ENCODE data around the gene FCRL5.
"Not testable (repeated sequence)": the region's sequence is repeated elsewhere in the genome, so short reads cannot be mapped to it uniquely, and the experiment has no call there.

FCRL5 gene

DNA sequence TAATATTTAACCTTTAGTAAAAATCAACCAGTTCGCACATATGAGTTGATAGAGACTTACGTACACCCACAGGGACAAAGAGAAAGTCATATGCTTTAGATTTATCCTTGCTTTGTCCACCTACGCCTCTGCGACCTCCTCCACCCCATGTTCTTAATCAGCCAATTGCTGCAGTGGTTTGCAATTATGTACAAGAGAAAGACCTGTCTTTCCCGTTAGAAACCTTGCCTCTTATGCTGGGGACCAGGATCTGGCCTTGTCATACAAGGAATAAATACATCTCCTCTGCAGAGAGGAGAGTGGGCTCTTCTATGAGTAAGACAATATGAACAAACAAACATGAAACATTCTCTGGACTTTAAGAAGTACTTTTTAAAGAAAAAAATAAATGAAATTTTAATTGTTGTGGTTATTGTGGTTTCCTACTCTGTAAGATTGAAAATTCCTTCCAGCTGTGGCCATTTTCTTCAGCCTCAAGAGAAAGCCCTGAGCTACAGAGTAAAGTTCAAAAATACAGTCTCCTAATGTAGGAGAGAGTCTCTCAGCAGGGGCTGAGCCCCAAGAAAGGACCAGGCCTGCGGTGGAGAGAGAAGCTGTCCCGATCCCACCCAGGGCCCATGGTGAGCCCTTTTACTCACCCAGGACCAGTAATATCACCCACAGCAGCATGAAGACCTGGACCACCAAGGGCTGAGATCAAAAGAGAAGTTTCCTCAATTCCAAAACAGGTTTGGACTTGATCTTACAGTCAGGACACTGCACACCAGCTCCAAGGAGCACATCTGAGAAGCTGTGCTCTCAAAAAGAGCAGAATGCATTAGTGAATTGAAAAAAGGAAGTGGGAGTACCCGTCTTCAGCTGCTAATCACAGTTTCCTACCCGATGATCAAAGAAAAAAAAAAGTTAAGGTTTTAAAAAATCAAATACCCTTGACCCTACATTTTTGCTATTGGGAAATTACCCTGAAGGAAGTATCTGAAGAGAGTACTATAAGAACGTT, at the start of gene FCRL5:
TSS of gene FCRL5 (minus strand) at position 822 of the 1,000 bp plus-strand sequence. CDS start at position 669, 153 bp downstream.
- no peak for DNase-seq

DNA sequence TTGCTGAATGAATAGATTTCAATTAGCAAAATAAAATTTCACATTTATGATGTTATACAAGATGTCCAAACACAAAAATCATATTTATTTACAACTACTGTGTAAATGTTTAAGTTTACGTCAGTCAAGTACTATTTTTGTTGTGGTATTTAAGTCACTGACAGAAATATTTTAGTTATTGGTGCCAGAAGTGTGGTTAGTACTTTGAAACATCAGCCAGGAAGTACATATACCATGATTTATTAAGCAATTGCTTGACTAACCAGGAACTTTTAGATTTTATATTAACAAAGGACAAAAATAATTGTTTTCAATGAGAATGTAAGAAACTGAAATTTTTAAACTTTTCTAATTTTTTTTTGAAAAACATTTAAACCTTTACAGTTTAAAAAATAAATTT, 47.9 kb upstream of the FCRL5 start:
- DNase-seq: no peak

- DNase-seq: no peak
Observed at GRCh38 chr1:157597959-157598667, 45.8 kb upstream of the FCRL5 start, which contains the start of gene FCRL4. TSS of gene FCRL4 (minus strand) at chr1:157598085. CDS start at chr1:157597944, 141 bp downstream.

DNA sequence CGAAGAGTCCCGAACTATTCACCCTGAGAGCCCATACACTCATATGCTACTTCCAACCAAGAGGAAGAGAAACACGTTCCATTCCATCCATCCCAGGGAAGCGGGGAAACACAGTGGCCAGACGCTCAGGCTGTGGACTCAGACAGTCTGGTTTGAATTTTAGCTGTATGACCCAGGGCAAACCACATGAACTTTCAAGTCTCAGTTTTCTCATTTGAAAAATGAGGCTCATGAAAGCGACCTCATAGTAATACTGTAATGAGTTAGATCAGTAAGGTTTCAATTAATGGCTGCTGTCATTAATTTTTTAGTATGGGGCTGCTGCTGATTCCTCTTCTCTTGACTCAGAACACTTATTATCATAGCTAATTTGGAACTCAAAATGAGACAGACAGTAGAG, 44.1 kb upstream of the FCRL5 start:
- no peak for DNase-seq

GRCh38 chr1:157595356-157595755, 43.0 kb upstream of the FCRL5 start:
- DNase-seq: no peak

DNA sequence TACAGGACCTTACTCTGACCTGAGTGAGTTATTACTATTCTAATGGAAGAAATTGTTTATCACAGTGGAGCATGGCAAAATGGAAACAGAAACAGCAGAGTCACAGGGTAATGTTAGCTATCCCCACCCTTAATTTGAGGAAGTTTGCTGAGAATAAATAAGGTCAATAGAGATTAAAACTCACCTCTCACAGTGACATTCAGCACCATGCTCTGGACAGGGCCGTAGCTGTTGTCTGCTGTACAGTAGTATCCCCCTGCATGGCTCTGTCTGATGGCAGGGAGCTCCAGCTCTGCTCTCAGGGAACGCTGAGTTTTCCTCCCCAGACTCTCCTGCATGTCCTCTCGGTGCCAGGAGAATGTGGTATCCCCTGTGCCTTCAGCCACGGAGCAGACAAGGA, 33.7 kb upstream of the FCRL5 start:
- no peak for DNase-seq

- no peak for DNase-seq
Observed at GRCh38 chr1:157584503-157584902, 32.2 kb upstream of the FCRL5 start.

DNA sequence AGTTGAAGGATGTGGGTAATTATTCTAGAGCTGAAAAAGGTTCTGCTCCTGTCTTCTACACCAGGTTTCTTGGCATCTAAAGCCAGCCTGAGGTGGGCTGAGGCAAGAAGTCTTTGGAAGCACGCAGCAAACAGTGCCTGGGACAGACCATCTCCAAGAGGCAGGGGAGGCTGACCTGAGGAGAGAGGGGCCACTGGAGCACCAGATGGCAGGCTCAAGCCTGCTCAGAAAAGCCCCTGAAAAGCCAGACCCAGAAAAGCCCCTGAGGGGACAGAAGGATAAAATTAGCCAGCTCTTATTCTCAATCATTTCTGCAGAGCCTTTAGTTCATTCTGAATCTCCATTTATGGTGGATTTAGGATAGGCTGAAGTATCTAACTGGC, 28.5 kb upstream of the FCRL5 start:
- DNase-seq: no peak

GRCh38 chr1:157580179-157580827, 28.0 kb upstream of the FCRL5 start:
- DNase-seq: peak; percentile 26

- DNase-seq: no peak
Observed at GRCh38 chr1:157577420-157577819, 25.1 kb upstream of the FCRL5 start.

GRCh38 chr1:157575744-157576143, 23.4 kb upstream of the FCRL5 start:
- no peak for DNase-seq

GRCh38 chr1:157574836-157575235, 22.5 kb upstream of the FCRL5 start:
- DNase-seq: no peak

DNA sequence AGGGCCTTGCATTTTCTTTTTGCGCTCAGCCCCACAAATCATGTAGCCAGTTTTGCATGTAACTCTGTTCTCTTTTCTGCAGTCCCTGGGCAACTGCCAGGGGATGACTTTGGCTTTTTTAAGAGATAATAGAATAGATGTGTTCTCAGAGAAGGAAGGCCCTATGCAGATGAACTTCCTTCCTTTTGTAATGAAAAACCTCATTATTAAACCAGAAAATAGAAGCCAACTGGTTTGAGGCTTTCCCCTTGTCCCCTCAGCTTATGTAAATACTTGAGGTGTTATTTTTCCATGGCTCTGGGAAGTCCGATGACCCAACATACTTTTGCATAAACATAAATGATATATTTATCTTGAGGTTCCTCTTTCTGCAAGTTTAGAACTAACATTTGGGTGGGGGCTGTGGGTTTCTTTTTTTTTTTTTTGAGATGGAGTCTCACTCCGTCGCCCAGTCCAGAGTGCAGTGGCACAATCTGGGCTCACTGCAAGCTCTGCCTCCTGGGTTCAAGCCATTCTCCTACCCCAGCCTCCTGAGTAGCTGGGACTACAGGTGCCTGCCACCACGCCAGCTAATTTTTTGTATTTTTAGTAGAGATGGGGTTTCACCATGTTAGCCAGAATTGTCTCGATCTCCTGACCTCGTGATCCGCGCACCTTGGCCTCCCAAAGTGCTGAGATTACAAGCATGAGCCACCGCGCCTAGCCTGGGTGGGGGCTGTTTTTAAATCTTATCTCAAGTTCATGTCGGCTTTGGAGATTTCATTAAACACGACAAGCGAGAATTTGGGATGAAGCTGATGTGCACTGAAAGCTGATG, 14.4 kb upstream of the FCRL5 start:
- no peak for DNase-seq

- DNase-seq: no peak
Observed at GRCh38 chr1:157562515-157562914, 10.2 kb upstream of the FCRL5 start.

GRCh38 chr1:157558119-157558518, 5.8 kb upstream of the FCRL5 start:
- no peak for DNase-seq

DNA sequence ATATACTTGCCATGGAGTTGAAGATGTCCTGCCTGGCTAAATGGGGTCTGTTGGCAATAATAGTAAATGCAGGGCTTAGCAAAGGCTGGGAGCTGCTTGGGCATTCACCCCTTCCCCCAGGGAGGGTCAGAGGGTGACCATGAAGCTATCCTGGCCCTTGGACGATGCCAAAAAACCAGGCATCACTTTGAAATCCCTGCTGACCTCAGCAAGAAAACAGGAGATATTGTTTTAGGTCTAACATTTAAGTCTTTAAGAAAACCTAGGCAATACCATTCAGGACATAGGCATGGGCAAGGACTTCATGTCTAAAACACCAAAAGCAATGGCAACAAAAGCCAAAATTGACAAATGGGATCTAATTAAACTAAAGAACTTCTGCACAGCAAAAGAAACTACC, 4.2 kb downstream of the FCRL5 start:
- not testable (repeated sequence) for DNase-seq

GRCh38 chr1:157542676-157543075, 9.6 kb downstream of the FCRL5 start:
- no peak for DNase-seq

DNA sequence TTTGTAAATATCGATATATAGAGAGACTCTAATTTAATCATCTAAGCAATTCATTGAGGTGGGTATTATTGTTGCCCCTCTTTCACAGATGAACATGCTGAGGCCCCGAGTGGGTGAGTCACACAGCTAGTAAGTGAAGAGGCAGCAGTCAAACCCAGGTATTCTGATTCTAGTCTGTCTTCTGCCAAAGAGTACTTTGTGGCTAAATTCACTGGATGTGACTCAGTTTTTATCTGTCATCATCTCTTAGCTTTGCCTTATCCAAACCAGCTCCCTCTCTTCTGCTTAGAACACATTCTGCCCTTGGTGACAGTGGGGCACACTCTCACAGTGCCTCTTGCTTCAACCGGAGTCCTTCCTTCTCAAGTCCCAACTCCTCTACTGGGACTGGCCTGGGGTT, 11.5 kb downstream of the FCRL5 start:
- no peak for DNase-seq

GRCh38 chr1:157540160-157540748, 12.1 kb downstream of the FCRL5 start:
- DNase-seq: no peak

GRCh38 chr1:157539568-157539967, 12.7 kb downstream of the FCRL5 start:
- DNase-seq: no peak

DNA sequence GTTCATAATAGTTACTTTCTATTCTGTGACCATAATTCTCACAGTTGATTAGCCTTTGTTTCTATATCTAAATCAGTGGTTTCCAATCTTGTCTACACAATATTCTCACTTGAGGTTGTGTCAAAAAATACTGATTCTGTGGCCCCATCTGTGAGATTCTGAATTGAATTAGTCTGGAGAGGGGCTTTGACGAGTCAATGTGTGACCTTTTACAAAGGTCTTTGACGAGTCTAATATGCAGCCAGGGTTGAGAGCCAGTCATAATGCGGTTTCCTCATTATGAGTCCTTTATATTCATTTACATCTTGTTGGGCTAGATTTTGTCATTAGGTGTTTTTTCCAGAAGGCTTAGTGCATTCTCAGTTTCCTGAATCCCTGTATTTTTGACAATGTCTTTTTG, 19.7 kb downstream of the FCRL5 start:
- DNase-seq: no peak

Measured in activated gamma-delta T cell treated with Interleukin-2 at 50 U/mL for 16 hours (primary cell).